ENCODE measurements around the gene TTF2.

GRCh38 chr1:117147856-117148588, 87.9 kb downstream of the TTF2 start:
- TF ChIP-seq CTCF (IDR thresholded peaks at IDR 0.05) (no peak), POLR2A (IDR thresholded peaks at IDR 0.05) (no peak)

Data from uterus (tissue), 2 donors.